Ovary (tissue), 3 donors: ENCODE results near the gene MRPL58.

Source experiments
- EP300 ChIP-seq: sonication (generic); formaldehyde crosslinking; IDR thresholded peaks from one replicate; pipeline ENCODE4 v1.6.1; 2017; ENCODE audit warnings: antibody characterized with exemption
- POLR2A ChIP-seq: fragments of 450-650 bp; IDR thresholded peaks from one replicate; pipeline ENCODE4 v1.6.1; 2017; ENCODE audit warnings: antibody characterized with exemption, mild to moderate bottlenecking, moderate library complexity
- TF ChIP-seq, protein P1 (sequence below), 3 donors: fragments of 450-650 bp in 2 of 3; fragments of 200-600 bp in 1 of 3; IDR thresholded peaks; one replicate each; pipeline versions ENCODE4 v1.5.1 to v1.8.0; 2016 to 2022; ENCODE audit warnings: antibody characterized with exemption in 3 of 3, mild to moderate bottlenecking in 1 of 3
- donor health status: DM: no; HTN: no; CAD: no.

DNA sequence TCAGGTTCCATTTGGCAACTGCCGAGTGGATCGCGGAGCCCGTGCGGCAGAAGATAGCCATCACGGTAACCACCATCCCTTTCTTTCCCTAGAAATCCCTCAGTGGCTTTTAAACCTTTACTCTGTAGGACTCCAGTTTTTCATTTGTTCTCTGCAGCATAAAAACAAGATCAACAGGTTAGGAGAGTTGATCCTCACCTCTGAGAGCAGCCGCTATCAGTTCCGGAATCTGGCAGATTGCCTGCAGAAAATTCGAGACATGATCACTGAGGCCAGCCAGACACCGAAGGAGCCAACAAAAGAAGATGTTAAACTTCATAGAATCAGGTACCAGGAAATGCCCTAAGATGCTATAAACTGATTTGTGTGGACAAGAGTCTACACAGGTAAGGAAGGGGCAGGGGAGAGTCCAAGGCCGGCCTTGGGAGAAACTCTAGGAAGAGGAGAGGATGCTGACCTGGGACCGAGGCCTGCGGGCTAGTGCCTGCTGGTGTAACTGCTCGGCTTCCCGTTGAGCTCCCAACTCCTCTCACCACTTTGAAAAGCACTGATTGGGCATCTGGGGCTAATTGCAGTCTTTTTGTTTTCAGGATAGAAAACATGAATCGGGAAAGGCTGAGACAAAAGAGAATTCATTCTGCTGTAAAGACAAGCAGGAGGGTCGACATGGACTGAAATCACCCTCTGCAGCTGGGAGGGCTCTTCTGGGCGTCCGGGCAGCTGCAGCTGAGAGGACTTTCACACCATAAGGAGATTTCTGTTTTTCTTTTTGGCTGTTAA lies 8.1 kb downstream of the MRPL58 start:
- TF ChIP-seq, protein P1, sequence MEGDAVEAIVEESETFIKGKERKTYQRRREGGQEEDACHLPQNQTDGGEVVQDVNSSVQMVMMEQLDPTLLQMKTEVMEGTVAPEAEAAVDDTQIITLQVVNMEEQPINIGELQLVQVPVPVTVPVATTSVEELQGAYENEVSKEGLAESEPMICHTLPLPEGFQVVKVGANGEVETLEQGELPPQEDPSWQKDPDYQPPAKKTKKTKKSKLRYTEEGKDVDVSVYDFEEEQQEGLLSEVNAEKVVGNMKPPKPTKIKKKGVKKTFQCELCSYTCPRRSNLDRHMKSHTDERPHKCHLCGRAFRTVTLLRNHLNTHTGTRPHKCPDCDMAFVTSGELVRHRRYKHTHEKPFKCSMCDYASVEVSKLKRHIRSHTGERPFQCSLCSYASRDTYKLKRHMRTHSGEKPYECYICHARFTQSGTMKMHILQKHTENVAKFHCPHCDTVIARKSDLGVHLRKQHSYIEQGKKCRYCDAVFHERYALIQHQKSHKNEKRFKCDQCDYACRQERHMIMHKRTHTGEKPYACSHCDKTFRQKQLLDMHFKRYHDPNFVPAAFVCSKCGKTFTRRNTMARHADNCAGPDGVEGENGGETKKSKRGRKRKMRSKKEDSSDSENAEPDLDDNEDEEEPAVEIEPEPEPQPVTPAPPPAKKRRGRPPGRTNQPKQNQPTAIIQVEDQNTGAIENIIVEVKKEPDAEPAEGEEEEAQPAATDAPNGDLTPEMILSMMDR (IDR thresholded peaks at IDR 0.05) = no peak
- TF ChIP-seq EP300 (no peak), POLR2A (no peak)
